Stimulated activated CD4-positive, alpha-beta T cell treated with anti-CD3 and anti-CD28 coated beads, Interleukin-12 subunit alpha, Interleukin-12 subunit beta, amount 100 ng/mL, for 48 hours (primary cell): ENCODE results near the gene FTL.
"Not testable (repeated sequence)": the region's sequence is repeated elsewhere in the genome, so short reads cannot be mapped to it uniquely, and the experiment has no call there.

ENCODE experiments used
- DNase-seq, 3 donors: peaks; one replicate each; pipeline ENCODE4 v3.0.0-alpha.2; 2020; ENCODE audit warnings: low read depth in 2 of 3, low spot score in 1 of 3

The FTL gene

DNA sequence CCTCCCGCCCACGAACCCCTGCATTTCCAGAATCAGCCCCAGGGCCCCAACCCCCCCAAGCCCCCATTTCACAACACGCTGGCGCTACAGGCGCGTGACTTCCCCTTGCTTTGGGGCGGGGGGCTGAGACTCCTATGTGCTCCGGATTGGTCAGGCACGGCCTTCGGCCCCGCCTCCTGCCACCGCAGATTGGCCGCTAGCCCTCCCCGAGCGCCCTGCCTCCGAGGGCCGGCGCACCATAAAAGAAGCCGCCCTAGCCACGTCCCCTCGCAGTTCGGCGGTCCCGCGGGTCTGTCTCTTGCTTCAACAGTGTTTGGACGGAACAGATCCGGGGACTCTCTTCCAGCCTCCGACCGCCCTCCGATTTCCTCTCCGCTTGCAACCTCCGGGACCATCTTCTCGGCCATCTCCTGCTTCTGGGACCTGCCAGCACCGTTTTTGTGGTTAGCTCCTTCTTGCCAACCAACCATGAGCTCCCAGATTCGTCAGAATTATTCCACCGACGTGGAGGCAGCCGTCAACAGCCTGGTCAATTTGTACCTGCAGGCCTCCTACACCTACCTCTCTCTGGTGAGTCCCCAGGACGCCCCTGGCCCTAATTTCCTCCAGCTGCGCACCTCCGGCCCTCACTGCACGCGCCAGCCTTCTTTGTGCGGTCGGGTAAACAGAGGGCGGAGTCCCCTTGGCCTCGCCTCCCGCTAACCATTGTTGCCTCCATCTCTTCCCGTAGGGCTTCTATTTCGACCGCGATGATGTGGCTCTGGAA, at the start of gene FTL:
TSS of gene FTL (plus strand) at position 270 of the 766 bp plus-strand sequence. CDS start at position 469, 199 bp downstream.
- DNase-seq, result peak; percentile 83 to 89 (median 84)

DNA sequence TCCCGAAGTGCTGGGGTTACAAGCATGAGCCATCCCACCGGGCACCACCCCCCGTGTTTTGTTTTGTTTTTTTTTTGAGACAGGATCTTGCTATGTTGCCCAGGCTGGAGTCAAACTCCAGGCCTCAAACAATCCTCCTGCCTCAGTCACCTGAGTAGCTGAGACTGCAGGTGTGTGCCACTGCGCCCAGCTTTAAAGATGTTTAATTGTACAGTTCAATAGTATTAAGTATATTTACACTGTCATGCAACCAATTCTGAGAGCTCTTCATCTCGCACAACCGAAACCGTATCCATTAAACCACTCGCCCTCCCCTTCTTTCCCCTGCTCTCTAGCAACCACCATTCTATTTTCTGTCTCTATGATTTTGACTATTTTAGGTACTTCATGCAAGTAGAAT, 49.4 kb upstream of the FTL start:
- DNase-seq, result no peak

DNA sequence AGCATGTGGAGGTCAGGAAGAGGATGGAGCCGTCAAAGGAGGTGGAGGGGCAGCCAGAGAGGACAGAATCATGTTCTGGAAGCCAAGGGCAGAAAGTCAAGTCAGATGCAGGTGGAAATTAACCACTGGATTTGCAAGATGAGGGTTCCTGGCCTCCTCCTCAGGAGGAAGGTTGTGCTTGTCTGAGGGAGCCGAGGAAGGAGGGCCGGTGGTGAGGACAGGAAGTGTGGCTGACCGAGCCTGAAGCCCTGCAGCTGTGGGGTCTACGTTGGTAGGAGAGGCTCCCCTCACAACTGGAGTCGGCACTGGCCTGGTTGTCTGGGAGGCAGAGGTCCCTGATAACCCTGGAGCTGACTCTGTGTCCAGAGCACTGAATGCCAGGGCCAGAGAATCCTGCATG, 47.0 kb upstream of the FTL start:
- no peak for DNase-seq

DNA sequence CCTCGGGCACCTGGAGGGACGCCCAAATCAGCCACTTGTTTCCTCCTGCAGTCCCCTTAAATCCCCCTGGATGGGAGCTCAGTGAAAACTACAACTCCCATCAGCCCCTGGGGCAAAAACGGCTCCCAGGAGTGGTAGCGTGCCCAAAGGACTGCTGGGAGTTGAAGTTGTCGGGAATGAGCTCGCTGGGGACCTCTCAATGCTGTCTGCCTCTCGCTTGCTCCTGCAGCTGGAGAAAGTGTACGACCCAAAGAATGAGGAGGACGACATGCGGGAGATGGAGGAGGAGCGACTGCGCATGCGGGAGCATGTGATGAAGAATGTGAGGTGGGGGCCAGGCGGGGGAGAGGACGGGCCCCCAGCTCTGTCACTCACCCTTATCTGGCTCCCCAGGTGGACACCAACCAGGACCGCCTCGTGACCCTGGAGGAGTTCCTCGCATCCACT, 46.3 kb upstream of the FTL start:
- no peak for DNase-seq

DNA sequence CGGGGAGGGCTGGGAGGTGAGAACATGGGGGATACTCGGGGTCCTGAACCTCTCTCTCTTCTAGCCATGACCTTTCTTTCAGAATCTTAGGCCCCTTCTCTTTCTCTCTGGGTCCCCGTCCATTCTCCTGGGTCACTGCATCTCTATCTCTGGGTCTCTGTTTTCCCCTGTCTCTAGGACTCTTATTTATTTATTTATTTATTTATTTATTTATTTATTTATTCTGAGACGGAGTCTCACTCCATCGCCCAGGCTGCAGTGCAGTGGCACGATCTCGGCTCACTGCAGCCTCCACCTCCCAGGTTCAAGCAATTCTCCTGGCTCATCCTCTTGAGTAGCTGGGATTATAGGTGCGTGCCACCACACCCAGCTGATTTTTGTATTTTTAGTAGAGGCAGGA, 45.8 kb upstream of the FTL start:
- not testable (repeated sequence) for DNase-seq

DNA sequence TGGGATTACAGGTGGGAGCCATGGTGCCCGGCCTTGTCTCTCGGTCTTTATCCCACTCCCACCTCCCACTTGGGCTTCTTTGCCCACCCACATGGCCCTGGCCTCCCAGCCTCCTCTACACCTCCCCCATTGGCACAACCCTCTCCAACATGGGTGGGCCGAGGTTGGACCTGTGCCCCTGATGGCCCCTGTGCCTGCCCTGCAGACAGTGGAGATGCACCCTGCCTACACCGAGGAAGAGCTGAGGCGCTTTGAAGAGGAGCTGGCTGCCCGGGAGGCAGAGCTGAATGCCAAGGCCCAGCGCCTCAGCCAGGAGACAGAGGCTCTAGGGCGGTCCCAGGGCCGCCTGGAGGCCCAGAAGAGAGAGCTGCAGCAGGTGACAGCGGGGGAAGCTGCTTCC, 44.2 kb upstream of the FTL start:
- no peak for DNase-seq

DNA sequence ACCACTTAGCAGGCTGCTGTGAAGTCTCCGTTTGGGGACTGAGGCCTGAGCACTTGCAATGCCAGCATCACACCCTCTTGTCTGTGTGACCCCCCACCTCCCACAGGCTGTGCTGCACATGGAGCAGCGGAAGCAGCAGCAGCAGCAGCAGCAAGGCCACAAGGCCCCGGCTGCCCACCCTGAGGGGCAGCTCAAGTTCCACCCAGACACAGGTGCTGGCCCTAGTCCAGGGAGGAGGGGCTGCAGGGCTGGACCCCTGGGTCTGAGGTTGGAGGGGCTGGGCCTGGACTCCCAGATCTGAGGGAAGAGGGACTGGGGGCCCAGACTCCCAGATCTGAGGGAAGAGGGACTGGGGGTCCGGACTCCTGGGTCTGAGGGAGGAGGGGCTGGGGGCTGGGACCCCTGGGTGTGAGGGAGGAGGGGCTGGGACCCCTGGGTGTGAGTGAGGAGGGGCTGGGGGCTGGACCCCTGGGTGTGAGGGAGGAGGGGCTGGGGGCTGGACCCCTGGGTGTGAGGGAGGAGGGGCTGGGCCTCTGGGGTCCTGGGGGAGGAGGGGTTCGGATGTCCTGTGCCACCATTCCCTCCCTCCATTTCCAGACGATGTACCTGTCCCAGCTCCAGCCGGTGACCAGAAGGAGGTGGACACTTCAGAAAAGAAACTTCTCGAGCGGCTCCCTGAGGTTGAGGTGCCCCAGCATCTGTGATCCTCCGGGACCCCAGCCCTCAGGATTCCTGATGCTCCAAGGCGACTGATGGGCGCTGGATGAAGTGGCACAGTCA, 43.2 kb upstream of the FTL start:
- DNase-seq, result no peak

DNA sequence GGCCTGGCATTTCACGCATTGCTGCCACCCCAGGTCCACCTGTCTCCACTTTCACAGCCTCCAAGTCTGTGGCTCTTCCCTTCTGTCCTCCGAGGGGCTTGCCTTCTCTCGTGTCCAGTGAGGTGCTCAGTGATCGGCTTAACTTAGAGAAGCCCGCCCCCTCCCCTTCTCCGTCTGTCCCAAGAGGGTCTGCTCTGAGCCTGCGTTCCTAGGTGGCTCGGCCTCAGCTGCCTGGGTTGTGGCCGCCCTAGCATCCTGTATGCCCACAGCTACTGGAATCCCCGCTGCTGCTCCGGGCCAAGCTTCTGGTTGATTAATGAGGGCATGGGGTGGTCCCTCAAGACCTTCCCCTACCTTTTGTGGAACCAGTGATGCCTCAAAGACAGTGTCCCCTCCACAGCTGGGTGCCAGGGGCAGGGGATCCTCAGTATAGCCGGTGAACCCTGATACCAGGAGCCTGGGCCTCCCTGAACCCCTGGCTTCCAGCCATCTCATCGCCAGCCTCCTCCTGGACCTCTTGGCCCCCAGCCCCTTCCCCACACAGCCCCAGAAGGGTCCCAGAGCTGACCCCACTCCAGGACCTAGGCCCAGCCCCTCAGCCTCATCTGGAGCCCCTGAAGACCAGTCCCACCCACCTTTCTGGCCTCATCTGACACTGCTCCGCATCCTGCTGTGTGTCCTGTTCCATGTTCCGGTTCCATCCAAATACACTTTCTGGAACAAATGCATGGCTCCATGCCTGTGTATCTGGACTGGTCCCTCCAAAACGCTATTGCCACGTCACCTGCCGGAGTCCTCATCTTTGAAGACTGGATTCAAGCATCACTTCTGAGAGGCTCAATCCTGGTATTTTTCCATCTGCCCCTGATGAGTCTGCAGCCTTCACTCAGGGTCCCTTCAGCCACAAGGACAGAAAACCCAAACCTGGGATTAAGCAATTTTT, 42.3 kb upstream of the FTL start:
- no peak for DNase-seq

DNA sequence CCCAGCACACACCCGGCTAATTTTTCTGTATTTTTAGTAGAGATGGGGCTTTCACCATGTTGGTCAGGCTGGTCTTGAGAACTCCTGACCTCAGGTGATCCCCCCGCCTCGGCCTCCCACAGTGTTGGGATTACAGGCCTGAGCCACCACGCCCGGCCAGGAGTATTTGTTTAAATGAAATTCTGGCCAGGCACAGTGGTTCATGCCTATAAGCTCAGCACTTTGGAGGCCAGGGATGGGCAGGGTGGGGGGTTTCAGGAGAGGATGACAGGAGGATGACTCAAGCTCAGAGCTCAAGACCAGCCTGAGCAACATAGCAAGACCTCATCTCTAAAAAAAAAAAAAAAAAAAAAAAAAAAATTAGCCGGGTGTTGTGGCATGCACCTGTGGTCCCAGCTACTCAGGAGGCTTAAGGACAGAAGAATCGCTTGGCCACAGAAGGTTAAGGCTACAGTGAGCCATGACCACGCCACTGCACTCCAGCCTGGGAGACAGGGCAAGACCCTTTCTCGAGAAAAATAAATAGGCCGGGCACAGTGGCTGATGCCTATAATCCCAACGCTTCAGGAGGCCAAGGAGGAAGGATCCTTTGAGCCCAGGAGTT, 39.8 kb upstream of the FTL start:
- DNase-seq, result no peak

DNA sequence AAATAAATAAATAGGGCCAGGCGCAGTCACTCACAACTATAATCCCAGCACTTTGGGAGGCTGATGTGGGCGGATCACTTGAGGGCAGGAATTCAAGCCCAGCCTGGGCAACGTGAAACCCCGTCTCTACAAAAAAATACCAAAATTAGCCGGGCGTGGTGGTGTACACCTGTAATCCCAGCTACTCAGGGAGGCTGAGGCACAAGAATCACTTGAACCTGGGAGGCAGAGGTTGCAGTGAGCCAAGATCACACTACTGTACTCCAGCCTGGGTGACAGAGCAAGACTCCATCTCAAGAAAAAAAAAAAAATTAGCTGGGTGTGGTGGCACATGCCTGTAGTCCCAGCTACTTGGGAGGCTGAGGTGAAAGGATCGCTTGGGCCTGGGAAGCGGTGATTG, 39.2 kb upstream of the FTL start:
- DNase-seq, result not testable (repeated sequence)

DNA sequence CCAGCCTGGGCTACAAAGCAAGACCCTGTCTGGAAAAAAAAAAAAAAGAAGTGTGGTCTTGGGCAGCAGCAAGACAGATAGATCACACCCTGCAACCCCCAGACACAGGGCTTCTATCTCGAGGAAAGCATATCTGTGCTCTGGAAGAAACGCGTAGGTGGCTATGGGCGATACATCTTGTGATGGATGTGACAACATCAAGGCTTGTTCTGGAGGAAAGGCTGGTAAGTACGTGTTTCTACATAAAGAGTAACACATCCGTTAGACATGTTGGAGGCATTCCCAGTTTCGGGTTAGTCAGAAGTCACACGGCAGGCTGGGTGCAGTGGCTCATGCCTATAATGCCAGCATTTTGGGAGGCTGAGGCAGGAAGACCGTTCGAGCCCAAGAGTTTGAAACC, 38.2 kb upstream of the FTL start:
- DNase-seq, result peak in 2 of 3 donors; percentile 12 to 22

DNA sequence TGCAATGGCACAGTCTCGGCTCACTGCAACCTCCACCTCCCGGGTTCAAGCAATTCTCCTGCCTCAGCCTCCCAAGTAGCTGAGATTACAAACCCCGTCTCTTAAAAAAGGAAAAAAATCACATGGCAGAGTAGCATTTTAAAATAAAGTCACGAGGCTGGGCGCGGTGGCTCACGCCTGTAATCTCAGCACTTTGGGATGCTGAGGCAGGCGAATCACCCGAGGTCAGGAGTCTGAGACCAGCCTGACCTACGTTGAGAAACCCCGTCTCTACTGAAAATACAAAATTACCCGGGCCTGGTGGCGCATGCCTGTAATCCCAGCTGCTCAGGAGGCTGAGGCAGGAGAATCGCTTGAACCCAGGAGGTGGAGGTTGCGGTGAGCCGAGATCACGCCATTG, 37.4 kb upstream of the FTL start:
- not testable (repeated sequence) for DNase-seq

DNA sequence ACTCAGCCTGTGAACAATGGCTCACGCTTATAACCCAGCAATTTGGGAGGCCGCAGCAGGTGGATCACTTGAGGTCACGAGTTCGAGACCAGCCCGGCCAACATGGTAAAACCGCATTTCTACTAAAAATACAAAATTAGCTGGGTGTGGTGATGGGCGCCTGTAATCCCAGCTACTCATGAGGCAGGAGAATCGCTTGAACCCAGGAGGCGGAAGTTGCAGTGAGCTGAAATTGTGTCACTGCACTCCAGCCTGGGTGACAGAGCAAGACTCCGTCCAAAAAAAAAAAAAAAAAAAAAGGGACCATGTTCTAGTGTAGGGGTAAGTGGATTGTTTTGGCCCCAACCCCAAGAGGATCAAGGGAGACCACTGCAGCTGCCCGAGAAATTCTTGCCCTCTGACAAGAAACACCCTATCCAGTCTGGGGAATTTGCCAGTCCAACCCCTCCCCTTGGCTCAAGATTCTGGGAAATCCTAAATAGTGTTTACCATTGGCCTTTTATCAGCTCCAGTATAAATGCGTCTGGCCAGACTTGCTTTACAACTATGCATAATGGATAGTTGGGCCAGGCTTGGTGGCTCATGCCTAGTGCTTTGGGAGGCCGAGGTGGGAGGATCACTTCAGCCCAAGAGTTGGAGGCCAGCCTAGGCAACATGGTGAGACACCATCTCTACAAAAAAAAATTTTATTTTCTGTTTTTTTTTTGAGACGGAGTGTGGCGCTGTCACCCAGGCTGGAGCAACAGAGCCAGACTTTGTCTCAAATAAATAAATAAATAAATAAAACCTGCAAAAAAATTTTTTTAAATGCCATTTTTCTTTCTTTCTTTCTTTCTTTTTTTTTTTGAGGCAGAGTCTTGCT, 36.7 kb upstream of the FTL start:
- DNase-seq, result no peak

DNA sequence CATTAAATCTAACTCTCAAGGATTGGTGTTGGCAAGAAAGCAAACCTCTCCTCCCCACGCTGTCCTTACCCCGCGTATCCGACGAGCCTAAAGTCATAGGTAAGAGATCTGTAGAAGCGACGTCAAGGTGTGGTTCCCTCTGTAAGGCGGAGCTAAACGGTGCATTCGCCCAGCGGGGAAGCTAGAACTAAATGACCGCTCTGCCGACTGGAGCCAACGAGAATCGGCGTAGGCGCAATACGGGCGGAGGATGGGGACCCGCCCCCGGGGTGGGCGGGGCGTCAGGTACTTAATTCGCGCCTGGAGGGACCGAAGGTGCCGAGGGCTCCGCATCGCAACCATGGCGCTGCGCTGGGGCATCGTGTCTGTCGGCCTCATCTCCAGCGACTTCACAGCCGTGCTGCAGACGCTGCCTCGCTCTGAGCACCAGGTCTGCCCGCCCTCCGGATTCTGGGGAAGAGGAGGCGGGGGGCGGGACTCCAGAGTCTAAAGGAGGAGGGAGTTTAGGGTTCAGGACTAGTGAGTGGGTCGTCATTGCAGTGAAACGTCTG, 31.7 kb upstream of the FTL start, which contains the start of gene DHDH:
TSS of gene DHDH (plus strand) at position 318 of the 551 bp plus-strand sequence. CDS start at position 341, 23 bp downstream.
- DNase-seq, result peak; percentile 58 to 65 (median 61)

DNA sequence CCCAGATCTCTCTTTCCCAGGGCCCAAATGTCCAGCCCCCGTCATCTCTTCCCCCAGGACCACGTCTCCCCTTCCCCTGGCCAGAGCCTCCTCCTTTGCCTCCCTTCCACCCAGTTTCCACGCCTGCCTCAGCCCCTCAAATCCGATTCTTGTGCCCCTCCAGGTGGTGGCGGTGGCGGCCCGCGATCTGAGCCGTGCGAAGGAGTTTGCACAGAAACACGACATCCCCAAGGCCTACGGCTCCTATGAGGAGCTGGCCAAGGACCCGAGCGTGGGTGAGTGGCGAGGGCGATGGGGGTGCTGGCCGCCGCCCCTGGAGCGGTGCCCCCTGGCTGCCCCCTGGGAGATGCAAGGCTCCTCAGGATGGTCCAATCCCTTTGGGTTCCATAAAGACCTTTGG, 30.3 kb upstream of the FTL start:
- no peak for DNase-seq

DNA sequence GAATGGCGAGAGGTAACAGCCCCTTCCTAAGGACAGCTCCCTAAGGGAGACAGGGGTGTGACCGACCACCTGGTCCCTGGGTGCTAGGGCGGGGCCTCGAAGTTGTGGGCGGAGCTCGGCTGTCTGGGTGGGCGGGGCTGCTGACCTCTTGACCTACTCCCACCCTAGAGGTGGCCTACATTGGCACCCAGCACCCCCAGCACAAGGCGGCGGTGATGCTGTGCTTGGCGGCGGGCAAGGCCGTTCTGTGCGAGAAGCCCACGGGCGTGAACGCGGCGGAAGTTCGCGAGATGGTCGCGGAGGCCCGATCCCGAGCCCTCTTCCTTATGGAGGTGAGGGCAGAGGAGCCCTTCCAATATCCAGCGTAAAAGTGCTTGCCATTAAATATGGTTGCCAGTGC, 29.2 kb upstream of the FTL start:
- DNase-seq, result no peak

DNA sequence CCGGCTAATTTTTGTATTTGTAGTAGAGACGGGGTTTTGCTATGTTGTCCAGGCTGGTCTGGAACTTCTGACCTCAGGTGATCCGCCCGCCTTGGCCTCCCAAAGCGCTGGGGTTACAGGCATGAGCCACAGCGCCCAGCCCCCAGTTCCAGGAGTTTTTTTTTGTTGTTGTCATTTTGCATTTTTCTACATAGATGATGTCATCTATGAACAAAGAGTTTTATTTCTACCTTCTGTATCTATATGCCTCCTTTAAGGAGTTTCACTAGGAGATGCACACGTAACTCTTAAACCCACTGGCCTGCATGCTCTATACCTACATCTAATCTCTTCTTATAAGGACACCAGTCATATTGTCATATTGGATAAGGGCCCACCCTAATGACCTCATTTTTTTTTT, 26.9 kb upstream of the FTL start:
- DNase-seq, result no peak

DNA sequence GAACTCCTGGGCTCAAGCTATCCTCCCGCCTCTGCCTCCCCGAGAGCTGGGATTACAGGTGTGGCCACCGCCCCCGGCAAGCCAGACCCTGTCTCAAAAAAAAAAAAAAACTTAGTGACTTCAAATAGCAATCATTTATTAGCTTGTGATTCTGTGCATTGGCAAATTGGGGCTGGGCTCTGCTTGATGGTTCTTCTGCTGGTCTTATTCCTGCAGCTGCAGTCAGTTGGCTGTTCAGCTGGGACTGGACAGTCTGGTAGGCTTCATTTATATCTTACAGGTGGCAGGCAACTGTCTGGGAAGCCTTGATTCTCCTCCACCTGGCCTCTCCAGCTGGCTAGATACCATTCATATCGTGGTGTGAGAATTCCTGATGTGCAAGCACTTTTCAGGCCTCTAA, 24.2 kb upstream of the FTL start:
- DNase-seq, result no peak

DNA sequence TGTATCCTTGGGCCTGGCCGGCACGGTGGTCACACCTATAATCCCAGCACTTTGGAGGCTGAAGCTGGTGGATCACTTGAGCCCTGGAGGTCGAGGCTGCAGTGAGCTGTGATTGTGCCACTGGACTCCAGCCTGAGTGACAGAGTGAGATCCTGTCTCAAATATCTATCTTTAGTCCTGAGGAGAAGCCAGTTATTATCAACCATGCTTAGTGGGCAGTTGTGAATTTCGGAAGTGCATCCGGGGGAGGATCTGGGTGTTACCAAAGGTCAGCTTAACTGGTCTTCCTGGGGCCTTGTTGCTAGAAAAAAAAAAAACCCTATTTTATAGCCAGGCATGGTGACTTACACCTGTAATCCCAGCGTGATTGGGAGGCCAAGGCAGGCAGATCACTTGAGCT, 22.0 kb upstream of the FTL start:
- DNase-seq, result no peak

DNA sequence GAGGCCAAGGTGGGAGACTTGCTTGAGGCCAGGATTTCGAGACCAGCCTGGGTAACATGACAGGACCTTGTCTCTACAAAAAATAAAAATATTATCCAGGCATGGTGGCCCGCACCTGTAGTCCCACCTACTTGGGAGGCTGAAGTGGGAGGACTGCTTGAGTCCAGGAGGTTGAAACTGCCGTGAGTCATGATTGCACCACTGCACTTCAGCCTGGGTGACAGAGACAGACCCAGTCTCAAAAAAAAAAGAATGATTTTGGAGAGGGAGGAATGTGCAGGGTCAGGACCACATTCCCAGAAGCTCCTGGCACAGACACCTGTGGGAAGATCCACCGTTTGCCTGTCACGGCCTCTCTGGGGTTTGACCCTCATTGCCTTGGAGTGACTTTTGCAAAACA, 19.7 kb upstream of the FTL start:
- DNase-seq, result no peak
